Sigmoid colon (tissue), 4 donors: ENCODE measurements around the gene BAHCC1.
A peak's percentile ranks its signal among the peaks of the same experiment; 100 is the strongest.

ENCODE experiments used
- EP300 ChIP-seq, 4 donors: sonication (generic); formaldehyde crosslinking; IDR thresholded peaks; one replicate each; pipeline ENCODE4 v1.6.1; 2017; ENCODE audit warnings: antibody characterized with exemption in 4 of 4
- POLR2A ChIP-seq, 2 donors: fragments of 450-650 bp; IDR thresholded peaks; one replicate each; pipeline ENCODE4 v1.6.1; 2016; ENCODE audit warnings: antibody characterized with exemption in 2 of 2, mild to moderate bottlenecking in 2 of 2, moderate library complexity in 2 of 2
- TF ChIP-seq, protein P1 (sequence below), 4 experiments: fragments of 450-650 bp in 3 of 4; fragments of 200-600 bp in 1 of 4; IDR thresholded peaks; one replicate each; pipeline ENCODE4 v1.5.1; 2016 to 2019; ENCODE audit warnings: antibody characterized with exemption in 4 of 4, mild to moderate bottlenecking in 3 of 4, moderate library complexity in 2 of 4

DNA sequence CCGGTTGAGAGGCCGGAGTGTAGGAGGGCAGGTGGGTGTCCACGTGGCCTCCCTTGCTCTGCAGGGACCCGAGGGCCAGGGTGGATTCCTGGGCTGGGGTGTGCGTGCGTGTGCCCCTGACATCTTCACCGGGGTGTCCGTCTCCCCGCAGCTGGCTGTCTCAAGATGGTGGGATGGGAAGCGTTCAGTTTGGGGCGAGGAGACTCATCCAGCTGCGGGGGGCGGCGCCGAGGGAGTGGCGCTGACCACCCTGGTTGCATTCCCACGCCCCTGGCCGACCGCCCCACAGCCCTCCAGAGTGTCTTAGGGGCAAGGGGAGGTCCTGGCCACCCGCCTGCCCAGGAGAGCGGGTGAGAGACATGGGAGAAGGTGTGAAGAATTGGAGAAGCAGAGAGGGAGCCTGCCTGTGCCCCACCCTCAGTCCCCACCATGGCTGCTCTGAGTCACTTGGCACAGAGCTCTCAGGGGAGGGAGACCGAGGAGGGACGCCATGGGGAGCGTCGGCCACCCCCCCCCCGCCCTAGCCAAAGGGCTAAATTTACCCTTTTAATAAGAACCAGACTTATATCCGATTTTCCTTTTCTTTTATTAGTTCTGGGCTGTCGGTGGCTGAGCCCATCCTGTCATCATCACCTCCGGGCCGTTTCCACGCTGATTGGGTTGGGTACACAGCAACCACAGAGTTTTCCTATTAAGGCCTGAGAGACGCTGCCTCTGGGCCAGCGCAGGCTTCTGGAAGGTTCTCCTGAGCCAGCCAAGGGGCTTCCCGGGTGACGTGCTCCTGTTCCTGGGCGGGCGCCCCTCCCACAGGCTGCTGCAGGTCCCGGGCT is 22.0 kb downstream of the BAHCC1 start:
- TF ChIP-seq, protein P1, sequence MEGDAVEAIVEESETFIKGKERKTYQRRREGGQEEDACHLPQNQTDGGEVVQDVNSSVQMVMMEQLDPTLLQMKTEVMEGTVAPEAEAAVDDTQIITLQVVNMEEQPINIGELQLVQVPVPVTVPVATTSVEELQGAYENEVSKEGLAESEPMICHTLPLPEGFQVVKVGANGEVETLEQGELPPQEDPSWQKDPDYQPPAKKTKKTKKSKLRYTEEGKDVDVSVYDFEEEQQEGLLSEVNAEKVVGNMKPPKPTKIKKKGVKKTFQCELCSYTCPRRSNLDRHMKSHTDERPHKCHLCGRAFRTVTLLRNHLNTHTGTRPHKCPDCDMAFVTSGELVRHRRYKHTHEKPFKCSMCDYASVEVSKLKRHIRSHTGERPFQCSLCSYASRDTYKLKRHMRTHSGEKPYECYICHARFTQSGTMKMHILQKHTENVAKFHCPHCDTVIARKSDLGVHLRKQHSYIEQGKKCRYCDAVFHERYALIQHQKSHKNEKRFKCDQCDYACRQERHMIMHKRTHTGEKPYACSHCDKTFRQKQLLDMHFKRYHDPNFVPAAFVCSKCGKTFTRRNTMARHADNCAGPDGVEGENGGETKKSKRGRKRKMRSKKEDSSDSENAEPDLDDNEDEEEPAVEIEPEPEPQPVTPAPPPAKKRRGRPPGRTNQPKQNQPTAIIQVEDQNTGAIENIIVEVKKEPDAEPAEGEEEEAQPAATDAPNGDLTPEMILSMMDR (IDR thresholded peaks at IDR 0.05) = no peak
- no peak for TF ChIP-seq POLR2A (IDR thresholded peaks at IDR 0.05)
- peak in 1 of 4 donors; percentile 52 for TF ChIP-seq EP300 (IDR thresholded peaks at IDR 0.05)
